SU-DHL-6 (cell line): ENCODE results near the gene MAST4.

Experiments
- EZH2phosphoT487 ChIP-seq: fragments of 200-600 bp; sonication (generic), shearing (Covaris generic); conservative IDR thresholded peaks from 2 replicates; pipeline ENCODE4 v1.6.1; 2018; ENCODE audit warnings: mild to moderate bottlenecking, antibody characterized with exemption, low read length, moderate library complexity, mixed read lengths
- TF ChIP-seq, protein P1 (sequence below): fragments of 200-600 bp; sonication (generic); IDR thresholded peaks from one replicate; pipeline ENCODE4 v1.5.1; 2017; ENCODE audit warnings: antibody characterized with exemption, mild to moderate bottlenecking, low read length, moderate library complexity; ENCODE audit not compliant: insufficient read depth, poor library complexity, severe bottlenecking

DNA sequence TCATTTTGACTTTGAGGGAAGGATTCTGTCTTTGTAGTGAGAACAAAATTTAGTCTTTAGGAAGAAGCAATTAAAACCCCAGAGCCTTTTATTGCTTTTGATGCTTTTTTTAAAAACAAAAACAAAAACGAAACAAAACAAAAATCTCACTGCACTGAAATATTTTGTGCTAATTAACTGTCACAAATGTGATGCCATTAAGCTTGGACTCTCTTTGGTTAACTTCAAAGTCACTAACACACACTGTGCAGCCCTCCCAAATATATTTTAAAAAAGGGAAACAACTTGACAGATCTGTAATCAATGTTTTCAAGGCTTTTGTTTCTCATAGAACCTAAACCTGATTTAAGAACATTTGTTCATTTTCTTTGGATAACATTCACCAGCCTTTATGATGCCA is 290.7 kb downstream of the MAST4 start:
- TF ChIP-seq, protein P1, sequence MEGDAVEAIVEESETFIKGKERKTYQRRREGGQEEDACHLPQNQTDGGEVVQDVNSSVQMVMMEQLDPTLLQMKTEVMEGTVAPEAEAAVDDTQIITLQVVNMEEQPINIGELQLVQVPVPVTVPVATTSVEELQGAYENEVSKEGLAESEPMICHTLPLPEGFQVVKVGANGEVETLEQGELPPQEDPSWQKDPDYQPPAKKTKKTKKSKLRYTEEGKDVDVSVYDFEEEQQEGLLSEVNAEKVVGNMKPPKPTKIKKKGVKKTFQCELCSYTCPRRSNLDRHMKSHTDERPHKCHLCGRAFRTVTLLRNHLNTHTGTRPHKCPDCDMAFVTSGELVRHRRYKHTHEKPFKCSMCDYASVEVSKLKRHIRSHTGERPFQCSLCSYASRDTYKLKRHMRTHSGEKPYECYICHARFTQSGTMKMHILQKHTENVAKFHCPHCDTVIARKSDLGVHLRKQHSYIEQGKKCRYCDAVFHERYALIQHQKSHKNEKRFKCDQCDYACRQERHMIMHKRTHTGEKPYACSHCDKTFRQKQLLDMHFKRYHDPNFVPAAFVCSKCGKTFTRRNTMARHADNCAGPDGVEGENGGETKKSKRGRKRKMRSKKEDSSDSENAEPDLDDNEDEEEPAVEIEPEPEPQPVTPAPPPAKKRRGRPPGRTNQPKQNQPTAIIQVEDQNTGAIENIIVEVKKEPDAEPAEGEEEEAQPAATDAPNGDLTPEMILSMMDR: no peak
- TF ChIP-seq EZH2phosphoT487: no peak
